GM10248 (cell line): ENCODE measurements around the gene ARL2.
"Not testable (repeated sequence)": the region's sequence is repeated elsewhere in the genome, so short reads cannot be mapped to it uniquely, and the experiment has no call there.

Experiments
- CTCF ChIA-PET: fragments of 300-600 bp; sonication (Branson Sonifier 250); formaldehyde crosslinking; extraction: SDS; loops from one replicate; lab custom pipeline; 2021; ENCODE audit warnings: antibody characterized with exemption; lab: Yijun Ruan, JAX
- POLR2A ChIA-PET: fragments of 350-650 bp; sonication (Branson Sonifier 250); formaldehyde crosslinking; extraction: SDS; loops from one replicate; lab custom pipeline; 2020; ENCODE audit warnings: antibody characterized with exemption; lab: Yijun Ruan, JAX
- DNase-seq: peaks from one replicate; pipeline ENCODE4 v3.0.0; 2012; ENCODE audit errors: extremely low spot score
- TF ChIP-seq, protein P1 (sequence below): IDR thresholded peaks from 2 replicates; pipeline ENCODE4 v1.5.1; 2012; ENCODE audit warnings: mild to moderate bottlenecking, low read depth; ENCODE audit errors: extremely low read depth, missing control alignments, control extremely low read depth

The ARL2 gene

DNA sequence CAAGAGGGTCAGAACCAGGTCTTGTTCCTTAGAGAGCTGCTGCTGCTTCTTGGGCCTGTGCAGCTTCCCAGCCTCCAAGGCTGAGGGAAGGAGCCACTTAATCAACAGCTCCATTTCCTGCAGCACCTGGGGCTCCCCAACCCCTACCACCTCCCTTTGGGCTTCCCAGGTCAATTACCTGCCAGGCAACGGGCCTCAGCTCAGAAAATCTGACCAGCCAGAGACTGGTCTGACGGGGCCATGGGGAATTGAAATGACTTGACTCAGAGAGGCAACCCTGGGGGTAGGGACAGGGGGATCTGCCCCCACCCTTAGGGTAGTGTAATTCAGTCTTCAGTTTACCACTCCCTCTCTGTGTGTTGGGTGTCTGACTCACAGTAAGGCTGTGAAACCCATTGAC is 37.3 kb upstream of the ARL2 start:
- TF ChIP-seq, protein P1, sequence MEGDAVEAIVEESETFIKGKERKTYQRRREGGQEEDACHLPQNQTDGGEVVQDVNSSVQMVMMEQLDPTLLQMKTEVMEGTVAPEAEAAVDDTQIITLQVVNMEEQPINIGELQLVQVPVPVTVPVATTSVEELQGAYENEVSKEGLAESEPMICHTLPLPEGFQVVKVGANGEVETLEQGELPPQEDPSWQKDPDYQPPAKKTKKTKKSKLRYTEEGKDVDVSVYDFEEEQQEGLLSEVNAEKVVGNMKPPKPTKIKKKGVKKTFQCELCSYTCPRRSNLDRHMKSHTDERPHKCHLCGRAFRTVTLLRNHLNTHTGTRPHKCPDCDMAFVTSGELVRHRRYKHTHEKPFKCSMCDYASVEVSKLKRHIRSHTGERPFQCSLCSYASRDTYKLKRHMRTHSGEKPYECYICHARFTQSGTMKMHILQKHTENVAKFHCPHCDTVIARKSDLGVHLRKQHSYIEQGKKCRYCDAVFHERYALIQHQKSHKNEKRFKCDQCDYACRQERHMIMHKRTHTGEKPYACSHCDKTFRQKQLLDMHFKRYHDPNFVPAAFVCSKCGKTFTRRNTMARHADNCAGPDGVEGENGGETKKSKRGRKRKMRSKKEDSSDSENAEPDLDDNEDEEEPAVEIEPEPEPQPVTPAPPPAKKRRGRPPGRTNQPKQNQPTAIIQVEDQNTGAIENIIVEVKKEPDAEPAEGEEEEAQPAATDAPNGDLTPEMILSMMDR: no peak
- ChIA-PET CTCF (no interaction called here), POLR2A (no interaction called here)
- no peak for DNase-seq

DNA sequence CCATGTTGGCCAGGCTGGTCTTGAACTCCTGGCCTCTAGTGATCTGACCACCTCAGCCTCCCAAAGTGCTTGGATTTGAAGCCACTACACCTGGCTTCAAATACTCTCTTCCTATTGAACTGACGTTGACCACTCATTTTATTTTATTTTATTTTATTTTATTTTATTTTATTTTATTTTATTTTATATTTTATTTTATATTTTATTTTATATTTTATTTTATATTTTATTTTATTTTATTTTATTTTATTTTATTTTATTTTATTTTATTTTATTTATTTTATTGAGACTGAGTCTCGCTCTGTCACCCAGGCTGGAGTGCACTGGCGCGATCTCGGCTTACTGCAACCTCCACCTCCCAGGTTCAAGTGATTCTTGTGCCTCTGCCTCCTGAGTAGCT is 30.6 kb upstream of the ARL2 start:
- POLR2A ChIA-PET: not testable (repeated sequence)

DNA sequence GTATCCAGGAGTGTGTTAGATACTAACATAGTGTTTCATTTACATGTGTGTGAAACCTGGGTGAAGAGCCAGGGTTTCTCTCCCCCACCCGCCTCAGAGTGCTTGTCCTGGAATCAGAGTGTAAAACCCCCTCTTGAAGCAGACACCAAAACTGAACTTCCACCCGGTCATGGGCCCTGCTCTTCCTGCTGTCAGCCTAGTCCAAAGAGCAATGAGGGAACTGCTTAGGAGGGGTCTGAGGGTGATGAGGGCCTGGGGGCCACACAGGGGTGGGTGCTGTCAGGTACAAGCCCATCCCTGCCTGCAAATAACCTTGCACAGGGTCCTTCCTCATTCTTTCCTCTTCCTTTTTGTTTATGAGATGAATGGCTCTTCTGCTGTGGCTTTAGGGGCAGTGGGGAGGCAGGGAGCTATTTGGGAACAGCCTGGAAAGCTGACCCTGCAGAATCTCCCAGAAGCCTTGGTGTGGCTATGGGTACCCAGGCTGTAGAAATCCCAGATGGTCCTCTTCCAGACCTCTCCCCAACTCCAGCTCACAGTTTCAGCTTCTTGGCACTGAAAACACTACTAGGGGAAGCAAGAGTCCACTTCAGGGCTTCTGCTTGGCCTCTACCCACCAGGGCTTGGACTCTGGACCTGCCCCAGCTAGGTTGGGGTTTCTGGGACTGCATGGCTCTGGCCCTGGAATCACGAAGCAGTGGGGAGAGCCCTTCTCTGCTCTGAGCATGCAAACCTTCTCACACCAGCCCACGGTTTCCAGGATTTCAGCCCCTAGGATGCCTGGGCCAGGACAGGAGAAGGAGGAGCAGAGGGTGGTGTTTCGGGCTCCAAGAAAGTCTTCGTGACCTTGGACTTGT is 25.7 kb upstream of the ARL2 start:
- POLR2A ChIA-PET: no interaction called here
- TF ChIP-seq, protein P1: no peak
- no peak for DNase-seq
- CTCF ChIA-PET: interaction anchor here (2.1 to 5.2 kb wide), 2 partner anchors 8 to 25 kb away, joined by 7 to 21 read pairs; partner anchors contain the start of genes ARL2 and BATF2

More for the DNA sequence above, 30.6 kb upstream of the ARL2 start:
- CTCF ChIA-PET: interaction anchor here (1.3 kb wide), 1 partner anchor 13 kb away, joined by 3 read pairs; the partner anchor contains the start of gene BATF2
- not testable (repeated sequence) for DNase-seq

GRCh38 chr11:64989416-64989815 is 24.5 kb upstream of the ARL2 start:
- CTCF ChIA-PET: interaction anchor here (5.2 kb wide), 1 partner anchor 24 kb away, joined by 21 read pairs; the partner anchor contains the start of gene ARL2
- TF ChIP-seq, protein P1: no peak
- POLR2A ChIA-PET: no interaction called here
- no peak for DNase-seq

GRCh38 chr11:64990222-64990923 is 23.6 kb upstream of the ARL2 start:
- TF ChIP-seq, protein P1: no peak
- POLR2A ChIA-PET: no interaction called here
- DNase-seq: no peak
- CTCF ChIA-PET: interaction anchor here (5.2 kb wide), 1 partner anchor 23 kb away, joined by 21 read pairs; the partner anchor contains the start of gene ARL2

DNA sequence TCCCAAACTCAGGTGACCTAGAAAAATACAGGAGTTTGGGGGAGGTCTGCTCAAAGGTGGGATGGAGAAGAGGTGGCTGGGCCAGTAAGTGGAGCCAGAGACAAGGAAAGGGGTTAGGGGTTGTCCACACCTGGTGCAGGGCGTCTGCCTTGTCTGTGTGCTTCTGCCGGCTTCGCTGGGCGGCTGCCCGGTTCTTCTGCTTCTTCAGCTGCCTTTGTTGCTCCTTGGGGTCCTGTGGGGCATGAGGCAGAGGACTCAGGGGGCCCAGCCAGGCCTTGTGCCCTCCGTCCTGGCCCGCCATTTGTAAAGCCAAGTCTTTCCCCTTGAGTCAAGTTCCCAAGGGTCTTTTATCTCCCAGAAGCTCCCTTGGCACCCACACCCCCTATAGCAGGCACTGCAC is 19.6 kb upstream of the ARL2 start:
- no peak for DNase-seq
- ChIA-PET POLR2A (no interaction called here), CTCF (interaction anchor here (1.4 to 6.2 kb wide), 2 partner anchors 19 to 20 kb away, joined by 5 to 34 read pairs; partner anchors contain the start of gene ARL2)
- TF ChIP-seq, protein P1: no peak
